ENCODE measurements around the gene SPINK4.
A peak's percentile ranks its signal among the peaks of the same experiment; 100 is the strongest.

Gene SPINK4

GRCh38 chr9:33239921-33240320, at the start of gene SPINK4:
Gene SPINK4, plus strand, starts transcription at chr9:33240167. Its CDS starts 42 bp downstream, at chr9:33240209.
- Mint-ChIP-seq H3K27ac (peak within 1 kb of the TSS in 1 of 2 donors; percentile 76), H3K27me3 (no peaks in the 10 kb centered on the region), H3K4me1 (no peaks in the 10 kb centered on the region), H3K9me3 (no peaks in the 10 kb centered on the region), H3K4me3 (no peak within 1 kb of the TSS)
- ATAC-seq (no peak), DNase-seq (no peak)

GRCh38 chr9:33192493-33193255, 47.3 kb upstream of the SPINK4 start:
- no peak for ATAC-seq
- no peaks in the 10 kb centered on the region for H3K9me3 Mint-ChIP-seq
- no peak overlapping the region for H3K27ac Mint-ChIP-seq
- no peak overlapping the region for H3K4me3 Mint-ChIP-seq
- H3K27me3 Mint-ChIP-seq = no peaks in the 10 kb centered on the region
- no peaks in the 10 kb centered on the region for H3K4me1 Mint-ChIP-seq
- DNase-seq = no peak

DNA sequence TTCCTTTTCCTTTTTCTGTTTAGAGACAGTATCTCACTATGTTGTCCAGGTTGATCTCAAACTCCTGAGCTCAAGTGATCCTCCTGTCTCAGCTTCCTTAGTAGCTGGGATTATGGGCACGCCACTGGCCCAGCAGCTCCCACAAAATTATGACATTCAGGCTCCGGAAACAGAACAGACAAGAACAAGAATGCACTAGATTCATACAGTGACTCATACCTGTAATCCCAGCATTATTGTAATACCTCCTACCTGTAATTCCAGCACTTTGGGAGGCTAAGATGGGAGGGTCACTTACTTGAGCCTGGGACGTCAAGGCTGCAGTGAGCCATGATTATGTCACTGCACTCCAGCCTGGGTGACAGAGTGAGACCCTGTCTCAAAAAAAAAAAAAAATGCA, 46.1 kb upstream of the SPINK4 start:
- Mint-ChIP-seq H3K4me3 (no peak overlapping the region), H3K27ac (no peak overlapping the region), H3K27me3 (no peaks in the 10 kb centered on the region), H3K9me3 (no peaks in the 10 kb centered on the region), H3K4me1 (no peaks in the 10 kb centered on the region)
- DNase-seq = no peak
- no peak for ATAC-seq

DNA sequence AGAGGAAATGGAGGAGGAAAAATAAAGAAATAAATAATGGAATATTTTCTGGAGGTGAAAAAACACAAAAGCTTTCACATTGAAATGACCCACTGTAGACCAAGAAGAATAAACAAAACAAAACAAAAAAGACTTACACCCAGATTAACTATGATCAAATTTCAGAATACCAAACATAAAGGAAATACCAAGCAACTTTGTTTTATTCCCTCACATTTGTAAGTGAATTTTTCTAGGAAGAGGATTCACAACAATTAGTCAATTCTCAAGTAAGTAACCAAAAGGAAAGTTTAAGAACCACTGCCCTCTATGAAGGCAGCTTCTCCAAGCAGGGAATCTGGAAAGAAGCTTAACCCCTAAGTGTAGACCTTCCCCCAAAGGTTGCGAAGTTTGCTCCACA, 43.2 kb upstream of the SPINK4 start:
- Mint-ChIP-seq H3K9me3 (no peaks in the 10 kb centered on the region), H3K4me1 (peaks cover 3% of the 10 kb centered on the region), H3K27ac (no peak overlapping the region), H3K4me3 (no peak overlapping the region), H3K27me3 (no peaks in the 10 kb centered on the region)
- DNase-seq = no peak
- ATAC-seq = no peak

- Mint-ChIP-seq H3K9me3 (no peaks in the 10 kb centered on the region), H3K27ac (peak overlapping the region in 1 of 2 donors; percentile 75), H3K4me1 (peaks cover 11% of the 10 kb centered on the region), H3K27me3 (no peaks in the 10 kb centered on the region), H3K4me3 (no peak overlapping the region)
- ATAC-seq (no peak), DNase-seq (no peak)
These were observed 42.5 kb upstream of the SPINK4 start for GRCh38 chr9:33197279-33198152.

DNA sequence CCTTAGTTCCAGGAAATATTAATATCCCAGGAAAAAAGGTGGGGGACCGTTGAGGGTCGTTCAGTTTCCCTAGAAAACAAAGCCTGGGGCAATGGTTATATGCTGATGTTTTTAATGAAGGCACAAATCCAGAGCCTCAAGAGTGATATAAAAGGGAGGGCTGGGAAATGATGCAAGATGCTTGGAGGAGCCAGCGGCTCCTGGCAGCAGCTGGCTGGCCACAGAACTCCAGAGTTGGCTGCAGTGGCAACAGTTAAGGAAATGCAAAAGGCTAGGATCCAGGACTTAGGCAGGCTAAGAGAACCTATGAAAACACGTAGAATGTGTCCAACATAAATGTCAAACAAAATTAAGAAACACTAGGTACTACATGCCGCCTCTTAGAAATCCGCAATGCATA, 41.8 kb upstream of the SPINK4 start:
- no peak overlapping the region for H3K4me3 Mint-ChIP-seq
- H3K4me1 Mint-ChIP-seq = peaks cover 17% of the 10 kb centered on the region
- DNase-seq (no peak), ATAC-seq (no peak)
- H3K27ac Mint-ChIP-seq = no peak overlapping the region
- no peaks in the 10 kb centered on the region for H3K27me3 Mint-ChIP-seq
- H3K9me3 Mint-ChIP-seq = no peaks in the 10 kb centered on the region

GRCh38 chr9:33202018-33202417, 37.9 kb upstream of the SPINK4 start:
- Mint-ChIP-seq H3K4me3 (peak overlapping the region; percentile 17 to 28), H3K9me3 (peaks cover 0 to 4% of the 10 kb centered on the region in 2 donors), H3K4me1 (peaks cover 17% of the 10 kb centered on the region), H3K27me3 (peaks cover 7% of the 10 kb centered on the region), H3K27ac (peak overlapping the region in 1 of 2 donors; percentile 86)
- ATAC-seq = peak; percentile 64
- no peak for DNase-seq

DNA sequence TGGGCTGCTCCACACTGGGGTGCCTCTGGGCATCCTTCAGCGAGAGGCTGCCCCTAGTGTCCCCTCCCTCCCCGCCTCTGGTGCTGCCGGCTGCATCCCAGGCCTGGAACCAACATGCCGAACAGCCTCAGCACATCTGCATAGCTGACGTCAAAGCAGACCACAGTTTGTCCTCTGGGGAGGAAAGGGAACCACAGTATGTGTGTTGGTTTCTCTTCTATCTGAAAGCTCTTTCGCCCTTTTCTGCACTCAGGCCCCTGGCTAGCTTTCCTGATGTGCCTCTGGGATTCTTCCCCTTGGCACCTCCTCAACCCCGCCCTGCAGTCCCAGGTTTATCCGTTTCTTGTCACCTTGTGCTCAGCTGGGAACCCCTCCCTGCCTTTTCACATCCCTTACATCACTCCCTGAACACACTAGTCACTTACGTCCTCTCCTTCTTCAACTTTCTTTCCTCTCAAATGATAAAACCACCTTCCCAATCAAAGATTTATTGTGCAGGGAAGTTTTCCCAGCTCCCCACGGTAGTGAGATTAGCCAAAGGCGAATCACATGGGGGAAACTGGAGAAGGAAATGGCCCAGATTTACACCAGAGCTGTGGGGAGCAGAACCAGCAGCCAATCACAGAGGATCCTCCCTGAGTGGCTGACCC, 37.3 kb upstream of the SPINK4 start:
- Mint-ChIP-seq H3K27me3 (peaks cover 7% of the 10 kb centered on the region), H3K9me3 (peaks cover 0 to 4% of the 10 kb centered on the region in 2 donors), H3K4me3 (peak overlapping the region; percentile 39 to 42), H3K4me1 (peaks cover 17% of the 10 kb centered on the region), H3K27ac (no peak overlapping the region)
- DNase-seq = peak; percentile 30 to 56
- peak; percentile 98 for ATAC-seq

GRCh38 chr9:33209394-33209793, 30.6 kb upstream of the SPINK4 start:
- peak overlapping the region in 1 of 2 donors; percentile 5 for H3K27ac Mint-ChIP-seq
- ATAC-seq = no peak

GRCh38 chr9:33210006-33210715, 29.8 kb upstream of the SPINK4 start:
- no peak overlapping the region for H3K4me3 Mint-ChIP-seq
- no peak overlapping the region for H3K27ac Mint-ChIP-seq
- H3K9me3 Mint-ChIP-seq = peaks cover 0 to 4% of the 10 kb centered on the region in 2 donors
- peaks cover 9% of the 10 kb centered on the region for H3K4me1 Mint-ChIP-seq
- no peak for DNase-seq
- no peaks in the 10 kb centered on the region for H3K27me3 Mint-ChIP-seq
- ATAC-seq = no peak

More at GRCh38 chr9:33209394-33209793, 30.6 kb upstream of the SPINK4 start:
- H3K9me3 Mint-ChIP-seq = peaks cover 0 to 4% of the 10 kb centered on the region in 2 donors
- H3K27me3 Mint-ChIP-seq = no peaks in the 10 kb centered on the region
- no peak for DNase-seq
- peaks cover 9% of the 10 kb centered on the region for H3K4me1 Mint-ChIP-seq
- H3K4me3 Mint-ChIP-seq = no peak overlapping the region

GRCh38 chr9:33211695-33212393, 28.1 kb upstream of the SPINK4 start:
- Mint-ChIP-seq H3K27ac (peak overlapping the region in 1 of 2 donors; percentile 8), H3K9me3 (peaks cover 0 to 2% of the 10 kb centered on the region in 2 donors), H3K4me1 (peaks cover 9% of the 10 kb centered on the region), H3K4me3 (no peak overlapping the region), H3K27me3 (no peaks in the 10 kb centered on the region)
- DNase-seq (no peak), ATAC-seq (no peak)

GRCh38 chr9:33220681-33221567, 19.0 kb upstream of the SPINK4 start:
- no peaks in the 10 kb centered on the region for H3K27me3 Mint-ChIP-seq
- DNase-seq (no peak), ATAC-seq (no peak)
- H3K4me3 Mint-ChIP-seq = no peak overlapping the region
- no peaks in the 10 kb centered on the region for H3K9me3 Mint-ChIP-seq
- peaks cover 20% of the 10 kb centered on the region for H3K4me1 Mint-ChIP-seq
- peak overlapping the region in 1 of 2 donors; percentile 37 for H3K27ac Mint-ChIP-seq

DNA sequence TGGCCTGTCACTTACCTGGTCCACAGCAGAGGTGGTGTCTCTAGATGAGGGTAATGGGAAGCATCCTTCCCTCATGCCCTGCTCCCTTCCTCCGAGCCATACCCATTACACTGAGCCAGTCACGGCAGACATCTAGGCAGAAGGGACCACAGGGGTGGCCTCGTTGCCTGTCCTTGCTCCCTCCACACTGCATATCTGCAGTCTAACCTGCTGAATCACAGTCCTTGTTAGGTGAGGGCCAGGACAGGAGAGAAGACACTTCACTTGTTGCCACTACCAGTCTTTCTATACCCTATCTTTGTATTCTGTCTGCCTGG, 18.4 kb upstream of the SPINK4 start:
- Mint-ChIP-seq H3K27ac (peak overlapping the region in 1 of 2 donors; percentile 37), H3K4me3 (no peak overlapping the region), H3K9me3 (no peaks in the 10 kb centered on the region), H3K27me3 (no peaks in the 10 kb centered on the region), H3K4me1 (peaks cover 23% of the 10 kb centered on the region)
- ATAC-seq (no peak), DNase-seq (no peak)

DNA sequence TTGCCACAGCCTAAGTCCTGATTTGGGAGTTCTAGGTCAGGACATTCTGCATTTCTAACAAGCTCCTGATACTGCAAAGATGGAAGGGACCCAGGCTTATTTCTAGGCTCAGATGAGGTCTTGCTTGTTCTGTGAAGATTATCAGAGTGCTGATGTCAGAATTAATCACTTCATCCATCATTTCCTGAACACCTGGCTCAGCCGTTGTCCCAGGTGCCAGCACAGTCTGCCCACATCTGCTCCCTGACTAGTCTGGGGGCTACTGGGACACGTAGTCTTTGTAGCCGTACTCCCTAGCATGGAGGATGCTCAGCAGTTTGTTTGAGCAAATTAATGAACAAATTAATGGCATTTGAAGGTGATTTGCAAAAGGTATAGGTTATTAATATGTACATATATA, 17.9 kb upstream of the SPINK4 start:
- H3K27me3 Mint-ChIP-seq = no peaks in the 10 kb centered on the region
- H3K4me1 Mint-ChIP-seq = peaks cover 25% of the 10 kb centered on the region
- no peaks in the 10 kb centered on the region for H3K9me3 Mint-ChIP-seq
- DNase-seq (no peak), ATAC-seq (no peak)
- H3K4me3 Mint-ChIP-seq = no peak overlapping the region
- peak overlapping the region in 1 of 2 donors; percentile 57 for H3K27ac Mint-ChIP-seq
